ENCODE data around the gene CDA.
"Not testable (repeated sequence)": the region's sequence is repeated elsewhere in the genome, so short reads cannot be mapped to it uniquely, and the experiment has no call there.

Gene CDA

DNA sequence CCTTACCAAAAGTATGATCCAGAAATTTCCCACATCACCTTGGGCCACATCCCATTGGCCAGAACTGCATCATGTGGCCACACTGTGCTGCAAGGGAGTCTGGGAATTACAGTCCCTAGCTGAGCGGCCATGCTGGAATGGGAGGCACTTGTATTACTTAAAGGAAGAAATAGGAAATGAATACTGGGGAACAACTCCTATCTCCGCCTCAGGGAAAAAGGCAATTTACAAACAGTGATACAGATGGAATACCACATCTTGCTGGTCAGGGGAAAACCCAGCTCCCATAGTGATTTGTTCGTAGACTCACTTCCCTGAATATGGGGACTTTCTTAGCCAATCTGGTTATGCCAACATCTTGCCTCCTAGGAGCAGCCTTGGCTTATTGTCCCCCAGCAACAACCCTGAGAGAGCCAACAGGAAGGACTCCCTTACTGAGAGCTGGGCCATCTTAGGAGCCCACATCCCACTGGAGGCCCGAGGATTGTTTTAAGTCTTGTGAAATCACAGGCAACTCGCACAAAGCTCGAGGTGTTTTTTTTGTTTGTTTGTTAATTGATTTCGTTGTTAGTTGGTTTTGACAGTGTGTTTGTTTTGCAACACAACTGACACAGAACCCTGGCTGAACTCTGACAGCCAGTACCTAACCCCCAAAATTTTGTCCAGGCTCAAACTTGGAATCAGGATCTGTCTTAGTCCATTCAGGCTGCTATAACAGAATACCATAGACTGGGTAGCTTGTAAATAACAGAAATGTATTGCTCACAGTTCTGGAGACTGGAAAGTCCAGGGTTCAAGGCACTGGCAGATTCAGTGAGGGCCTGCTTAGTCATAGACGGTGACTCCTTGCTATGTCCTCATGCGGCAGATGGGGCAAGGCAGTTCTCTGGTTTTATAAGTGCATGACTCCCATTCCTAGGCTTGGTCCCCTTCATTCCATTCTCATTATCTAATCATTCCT is 14.9 kb downstream of the CDA start:
- no peaks in the 10 kb centered on the region for H3K79me2 ChIP-seq (ENCODE audit: control insufficient read depth, insufficient read depth, low read length, unreplicated experiment)
- no peaks in the 10 kb centered on the region for H3K27me3 ChIP-seq (ENCODE audit: insufficient read depth, low read length)
- H2AFZ ChIP-seq (ENCODE audit: low read length, unreplicated experiment) = peak overlapping the region; percentile 44
- H3K4me3 ChIP-seq (ENCODE audit: low read depth, low read length) = no peak overlapping the region
- no peaks in the 10 kb centered on the region for H3K36me3 ChIP-seq (ENCODE audit: insufficient read depth, low read length)
- peaks cover 57% of the 10 kb centered on the region for H3K4me1 ChIP-seq (ENCODE audit: control insufficient read depth, insufficient read depth, low read length, unreplicated experiment)
- peak overlapping the region; percentile 94 for H3K27ac ChIP-seq (ENCODE audit: low read depth, low read length)

DNA sequence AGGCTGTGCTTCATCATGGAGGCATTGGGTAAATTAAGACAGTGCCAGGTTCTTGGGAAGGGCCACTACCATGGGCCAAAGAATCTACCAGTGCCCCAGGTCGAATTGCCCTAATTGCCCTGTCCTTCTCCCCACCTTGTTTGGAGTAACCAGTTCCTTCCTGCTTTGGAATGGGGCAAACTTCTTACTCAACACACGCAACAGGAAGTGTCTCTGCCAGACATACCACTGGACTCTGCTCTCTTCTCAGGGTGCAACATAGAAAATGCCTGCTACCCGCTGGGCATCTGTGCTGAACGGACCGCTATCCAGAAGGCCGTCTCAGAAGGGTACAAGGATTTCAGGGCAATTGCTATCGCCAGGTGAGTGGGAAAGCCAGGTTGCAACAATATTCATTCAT is 15.8 kb downstream of the CDA start:
- no peaks in the 10 kb centered on the region for H3K36me3 ChIP-seq (ENCODE audit: insufficient read depth, low read length)
- H2AFZ ChIP-seq (ENCODE audit: low read length, unreplicated experiment) = no peak overlapping the region
- peak overlapping the region; percentile 94 for H3K27ac ChIP-seq (ENCODE audit: low read depth, low read length)
- peaks cover 57% of the 10 kb centered on the region for H3K4me1 ChIP-seq (ENCODE audit: control insufficient read depth, insufficient read depth, low read length, unreplicated experiment)
- no peak overlapping the region for H3K4me3 ChIP-seq (ENCODE audit: low read depth, low read length)
- no peaks in the 10 kb centered on the region for H3K79me2 ChIP-seq (ENCODE audit: control insufficient read depth, insufficient read depth, low read length, unreplicated experiment)
- H3K27me3 ChIP-seq (ENCODE audit: insufficient read depth, low read length) = no peaks in the 10 kb centered on the region

DNA sequence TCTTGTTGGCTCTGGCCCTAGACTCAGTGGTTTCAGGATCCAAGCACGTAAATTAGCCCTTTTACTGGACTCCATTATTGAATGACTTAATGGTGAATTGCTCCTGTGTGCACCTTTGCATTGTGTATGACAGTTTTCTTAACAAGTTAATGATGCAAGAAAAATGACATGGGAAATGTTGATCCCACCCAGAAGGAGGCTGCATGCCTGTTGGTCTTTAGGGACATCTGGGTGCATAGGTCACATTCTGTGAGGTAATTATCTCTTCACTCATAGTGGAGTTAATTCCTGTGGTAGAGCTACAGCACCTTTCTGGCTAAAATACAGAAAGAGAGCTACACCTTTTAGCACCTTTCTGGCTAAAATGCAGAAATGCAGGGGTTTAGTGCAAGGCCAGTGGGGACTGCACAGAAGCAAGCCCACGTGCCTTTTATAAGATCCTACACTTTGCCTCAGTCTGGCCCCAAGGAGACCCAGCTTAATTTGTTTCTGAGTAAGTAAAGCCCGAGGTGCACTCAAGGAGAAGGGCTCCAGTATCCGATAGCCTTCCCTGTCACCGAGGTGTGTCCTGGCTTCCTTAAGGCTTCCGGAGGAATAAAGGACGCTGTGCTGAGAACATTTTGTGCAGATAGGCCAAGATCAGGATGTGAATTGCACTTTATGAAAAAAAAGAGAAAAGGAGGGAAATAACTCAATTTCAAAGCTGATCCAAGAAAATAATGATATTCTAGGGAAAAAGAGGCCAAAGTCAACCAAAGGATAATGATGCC is 18.1 kb downstream of the CDA start:
- not testable (repeated sequence) for H3K36me3 ChIP-seq (ENCODE audit: insufficient read depth, low read length); H3K27ac ChIP-seq (ENCODE audit: low read depth, low read length); H3K79me2 ChIP-seq (ENCODE audit: control insufficient read depth, insufficient read depth, low read length, unreplicated experiment); H2AFZ ChIP-seq (ENCODE audit: low read length, unreplicated experiment); H3K4me3 ChIP-seq (ENCODE audit: low read depth, low read length); H3K27me3 ChIP-seq (ENCODE audit: insufficient read depth, low read length)
- H3K4me1 ChIP-seq (ENCODE audit: control insufficient read depth, insufficient read depth, low read length, unreplicated experiment) = peaks cover 36% of the 10 kb centered on the region

DNA sequence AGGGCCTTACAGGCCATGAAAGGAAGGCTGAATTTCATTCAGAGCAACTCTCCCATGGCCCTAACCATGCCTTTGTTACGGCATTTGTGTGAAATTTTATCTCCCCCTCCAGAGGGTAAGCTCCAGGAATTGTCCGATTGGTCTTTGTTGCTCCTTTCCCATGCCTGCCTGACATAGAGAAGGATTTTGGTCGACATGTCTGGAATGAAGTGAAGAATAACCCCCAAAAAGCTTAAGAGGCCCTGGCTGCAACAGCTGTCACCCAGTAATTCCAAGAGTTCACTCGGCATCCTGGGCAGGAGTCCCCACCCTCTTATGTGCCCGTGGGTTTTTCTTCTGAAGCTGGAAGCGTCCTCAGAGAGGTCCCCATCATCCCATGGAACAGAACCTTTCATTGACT is 20.6 kb downstream of the CDA start:
- H3K4me1 ChIP-seq (ENCODE audit: control insufficient read depth, insufficient read depth, low read length, unreplicated experiment) = peaks cover 26% of the 10 kb centered on the region
- H3K27me3 ChIP-seq (ENCODE audit: insufficient read depth, low read length) = no peaks in the 10 kb centered on the region
- no peak overlapping the region for H3K4me3 ChIP-seq (ENCODE audit: low read depth, low read length)
- no peaks in the 10 kb centered on the region for H3K79me2 ChIP-seq (ENCODE audit: control insufficient read depth, insufficient read depth, low read length, unreplicated experiment)
- H2AFZ ChIP-seq (ENCODE audit: low read length, unreplicated experiment) = no peak overlapping the region
- H3K27ac ChIP-seq (ENCODE audit: low read depth, low read length) = no peak overlapping the region
- no peaks in the 10 kb centered on the region for H3K36me3 ChIP-seq (ENCODE audit: insufficient read depth, low read length)

DNA sequence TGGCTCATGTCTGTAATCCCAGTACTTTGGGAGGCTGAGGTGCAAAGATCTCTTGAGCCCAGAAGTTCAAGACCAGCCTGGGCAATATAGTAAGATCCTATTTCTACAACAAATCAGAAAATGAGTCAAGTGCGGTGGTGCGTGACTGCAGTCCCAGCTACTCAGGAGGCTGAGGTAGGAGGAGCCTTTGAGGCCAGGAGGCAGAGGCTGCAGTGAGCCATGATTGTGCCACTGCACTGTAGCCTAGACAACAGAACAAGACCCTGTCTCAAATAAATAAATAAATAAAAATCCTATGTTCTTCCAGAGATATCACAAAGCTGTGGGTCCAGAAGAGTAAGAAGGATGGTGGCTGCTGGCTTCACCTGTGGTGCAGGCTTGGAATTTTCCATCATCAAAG is 22.1 kb downstream of the CDA start:
- no peaks in the 10 kb centered on the region for H3K27me3 ChIP-seq (ENCODE audit: insufficient read depth, low read length)
- no peaks in the 10 kb centered on the region for H3K79me2 ChIP-seq (ENCODE audit: control insufficient read depth, insufficient read depth, low read length, unreplicated experiment)
- no peaks in the 10 kb centered on the region for H3K36me3 ChIP-seq (ENCODE audit: insufficient read depth, low read length)
- no peak overlapping the region for H3K27ac ChIP-seq (ENCODE audit: low read depth, low read length)
- no peak overlapping the region for H2AFZ ChIP-seq (ENCODE audit: low read length, unreplicated experiment)
- H3K4me1 ChIP-seq (ENCODE audit: control insufficient read depth, insufficient read depth, low read length, unreplicated experiment) = peaks cover 21% of the 10 kb centered on the region
- H3K4me3 ChIP-seq (ENCODE audit: low read depth, low read length) = no peak overlapping the region

DNA sequence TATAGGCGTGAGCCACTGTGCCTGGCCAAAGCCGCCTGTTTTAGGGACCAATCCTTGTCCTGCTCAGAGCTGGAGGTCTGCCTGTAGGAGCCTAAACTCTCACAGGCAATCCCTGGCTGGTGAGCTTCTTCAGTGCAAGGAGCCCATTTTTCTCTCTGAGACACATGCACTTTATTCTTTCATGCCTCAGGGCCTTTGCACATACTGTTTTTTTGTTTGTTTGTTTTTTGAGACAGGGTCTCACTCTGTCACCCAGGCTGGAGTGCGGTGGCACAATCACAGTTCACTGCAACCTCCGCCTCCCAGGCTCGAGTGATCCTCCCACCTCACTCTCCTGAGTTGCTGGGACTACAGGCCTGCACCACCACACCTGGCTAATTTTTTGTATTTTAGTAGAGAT is 22.8 kb downstream of the CDA start:
- H3K36me3 ChIP-seq (ENCODE audit: insufficient read depth, low read length) = no peaks in the 10 kb centered on the region
- H3K79me2 ChIP-seq (ENCODE audit: control insufficient read depth, insufficient read depth, low read length, unreplicated experiment) = no peaks in the 10 kb centered on the region
- peaks cover 17% of the 10 kb centered on the region for H3K4me1 ChIP-seq (ENCODE audit: control insufficient read depth, insufficient read depth, low read length, unreplicated experiment)
- H2AFZ ChIP-seq (ENCODE audit: low read length, unreplicated experiment) = no peak overlapping the region
- no peaks in the 10 kb centered on the region for H3K27me3 ChIP-seq (ENCODE audit: insufficient read depth, low read length)
- H3K27ac ChIP-seq (ENCODE audit: low read depth, low read length) = no peak overlapping the region
- H3K4me3 ChIP-seq (ENCODE audit: low read depth, low read length) = no peak overlapping the region

DNA sequence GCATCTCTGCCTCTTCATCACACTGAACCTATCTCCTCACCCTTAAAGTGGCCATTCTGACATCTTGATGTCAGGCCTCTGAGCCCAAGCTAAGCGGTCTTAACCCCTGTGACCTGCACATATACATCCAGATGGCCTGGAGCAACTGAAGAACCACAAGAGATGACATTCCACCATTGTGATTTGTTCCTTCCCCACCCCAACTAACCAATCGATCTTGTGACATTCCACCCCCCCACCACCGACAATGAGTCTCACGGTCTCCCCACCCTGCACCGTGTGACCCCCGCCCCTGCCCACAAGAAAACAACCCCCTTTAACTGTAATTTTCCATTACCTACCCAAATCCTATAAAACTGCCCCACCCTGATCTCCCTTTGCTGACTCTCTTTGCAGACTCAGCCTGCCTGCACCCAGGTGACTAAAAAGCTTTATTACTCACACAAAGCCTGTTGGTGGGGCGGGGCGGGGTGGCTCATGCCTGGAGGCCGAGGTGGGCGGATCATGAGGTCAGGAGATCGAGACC is 23.4 kb downstream of the CDA start:
- no peak overlapping the region for H2AFZ ChIP-seq (ENCODE audit: low read length, unreplicated experiment)
- no peaks in the 10 kb centered on the region for H3K36me3 ChIP-seq (ENCODE audit: insufficient read depth, low read length)
- peaks cover 17% of the 10 kb centered on the region for H3K4me1 ChIP-seq (ENCODE audit: control insufficient read depth, insufficient read depth, low read length, unreplicated experiment)
- no peaks in the 10 kb centered on the region for H3K27me3 ChIP-seq (ENCODE audit: insufficient read depth, low read length)
- H3K79me2 ChIP-seq (ENCODE audit: control insufficient read depth, insufficient read depth, low read length, unreplicated experiment) = no peaks in the 10 kb centered on the region
- no peak overlapping the region for H3K4me3 ChIP-seq (ENCODE audit: low read depth, low read length)
- no peak overlapping the region for H3K27ac ChIP-seq (ENCODE audit: low read depth, low read length)

DNA sequence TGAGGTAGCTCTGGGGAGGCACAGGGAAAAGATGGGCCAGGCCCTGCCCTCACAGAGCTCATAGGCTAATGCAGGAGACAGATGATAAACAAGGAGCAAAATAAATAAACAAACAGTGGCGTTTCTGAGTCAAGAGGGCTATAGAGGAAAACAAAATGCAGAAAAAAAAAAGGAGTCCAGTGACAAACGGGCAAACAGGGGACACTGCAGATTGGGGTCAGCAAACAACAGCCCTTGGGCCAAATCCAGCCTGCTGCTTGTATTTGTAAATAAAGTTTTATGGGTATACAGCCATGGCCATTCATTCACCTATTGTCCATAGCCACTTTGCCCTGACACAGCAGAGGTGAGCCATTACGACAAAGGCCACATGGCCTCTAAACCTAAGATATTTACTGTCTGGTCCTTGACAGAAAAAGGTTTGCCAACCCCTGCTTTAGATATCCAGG is 25.3 kb downstream of the CDA start:
- H3K4me1 ChIP-seq (ENCODE audit: control insufficient read depth, insufficient read depth, low read length, unreplicated experiment) = peaks cover 17% of the 10 kb centered on the region
- H2AFZ ChIP-seq (ENCODE audit: low read length, unreplicated experiment) = peak overlapping the region; percentile 84
- H3K36me3 ChIP-seq (ENCODE audit: insufficient read depth, low read length) = no peaks in the 10 kb centered on the region
- no peaks in the 10 kb centered on the region for H3K79me2 ChIP-seq (ENCODE audit: control insufficient read depth, insufficient read depth, low read length, unreplicated experiment)
- no peak overlapping the region for H3K4me3 ChIP-seq (ENCODE audit: low read depth, low read length)
- H3K27me3 ChIP-seq (ENCODE audit: insufficient read depth, low read length) = no peaks in the 10 kb centered on the region
- peak overlapping the region; percentile 84 for H3K27ac ChIP-seq (ENCODE audit: low read depth, low read length)

DNA sequence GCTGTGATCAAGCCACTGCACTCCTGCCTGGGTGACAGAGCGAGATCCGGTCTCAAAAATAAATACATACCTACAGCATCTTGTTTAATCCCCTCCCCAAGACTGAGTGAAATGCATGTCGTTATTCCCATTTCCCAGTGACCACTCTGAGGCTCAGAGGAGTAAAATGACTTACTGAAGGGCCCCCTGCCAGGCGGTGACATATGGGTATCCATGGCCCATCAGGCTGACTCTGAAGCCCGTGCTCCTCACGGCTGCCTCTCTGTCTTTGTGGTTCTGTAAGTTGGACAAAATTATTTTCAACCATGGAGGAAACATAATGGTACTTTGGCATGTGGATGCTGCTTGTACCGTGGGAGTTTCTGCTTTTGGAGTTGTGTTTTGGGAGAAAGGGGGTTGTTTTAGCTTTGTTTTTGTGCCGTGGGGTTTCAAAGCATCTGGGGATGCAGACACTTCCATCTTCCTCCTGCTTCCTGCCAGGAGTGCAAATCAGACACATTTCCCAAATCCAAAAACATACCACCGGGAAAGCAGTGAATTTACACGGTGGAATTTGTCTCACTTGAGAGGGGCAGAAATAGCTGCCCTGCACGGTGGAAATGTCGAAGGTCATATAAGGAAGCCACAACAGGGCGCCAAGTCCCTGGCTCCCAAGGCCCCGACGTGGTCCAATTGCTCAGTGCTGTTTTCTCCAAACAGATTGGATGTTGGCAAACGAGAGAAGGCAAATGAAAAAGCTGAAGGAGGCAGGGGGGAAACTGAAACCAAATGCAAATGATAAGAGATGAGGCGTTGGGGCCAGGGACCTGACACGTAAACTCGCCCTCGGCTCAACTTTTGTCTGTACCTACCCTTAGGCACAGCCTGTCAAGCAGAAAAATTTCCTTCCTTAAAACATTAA is 27.3 kb downstream of the CDA start:
- peaks cover 17% of the 10 kb centered on the region for H3K4me1 ChIP-seq (ENCODE audit: control insufficient read depth, insufficient read depth, low read length, unreplicated experiment)
- H2AFZ ChIP-seq (ENCODE audit: low read length, unreplicated experiment) = peak overlapping the region; percentile 92
- no peaks in the 10 kb centered on the region for H3K36me3 ChIP-seq (ENCODE audit: insufficient read depth, low read length)
- H3K27ac ChIP-seq (ENCODE audit: low read depth, low read length) = no peak overlapping the region
- no peaks in the 10 kb centered on the region for H3K79me2 ChIP-seq (ENCODE audit: control insufficient read depth, insufficient read depth, low read length, unreplicated experiment)
- no peaks in the 10 kb centered on the region for H3K27me3 ChIP-seq (ENCODE audit: insufficient read depth, low read length)
- peak overlapping the region; percentile 27; the same call in 1 of the 2 replicates for H3K4me3 ChIP-seq (ENCODE audit: low read depth, low read length)
